T-helper 17 cell (primary cell): ENCODE measurements around the gene TMEM82. TPM values are rescaled to one million over a fixed set of nuclear protein-coding genes. Genes with fewer than 3 reads are reported as not detected.
A peak's percentile ranks its signal among the peaks of the same experiment; 100 is the strongest.

ENCODE experiments used
- ATAC-seq: fragments of 150-1000 bp; cut with Tn5 transposase; 2 replicates; pipeline ENCODE4 v1.10.0; 2021; ENCODE audit warnings: mild to moderate bottlenecking, moderate library complexity
- DNase-seq, 3 donors: peaks; one replicate each; pipeline versions ENCODE4 v3.0.0 to v3.0.0-alpha.2; 2020 to 2021
- H3K9me3 ChIP-seq: one replicate; pipeline ENCODE4 v1.7.0; 2013; ENCODE audit warnings: low read length, mild to moderate bottlenecking; ENCODE audit not compliant: control insufficient read depth, poor library complexity, severe bottlenecking
- H3K27ac Mint-ChIP-seq: one replicate; pipeline ENCODE4 v1.8.0; 2022; ENCODE audit warnings: mild to moderate bottlenecking, moderate library complexity, mixed read lengths
- H3K27me3 Mint-ChIP-seq: one replicate; pipeline ENCODE4 v1.8.0; 2022; ENCODE audit warnings: mixed read lengths
- H3K36me3 Mint-ChIP-seq: one replicate; pipeline ENCODE4 v1.8.0; 2022; ENCODE audit warnings: low read depth, mixed read lengths
- H3K4me1 Mint-ChIP-seq: one replicate; pipeline ENCODE4 v1.8.0; 2022; ENCODE audit warnings: mild to moderate bottlenecking, mixed read lengths
- H3K4me3 Mint-ChIP-seq: one replicate; pipeline ENCODE4 v1.8.0; 2022; ENCODE audit warnings: mild to moderate bottlenecking, moderate library complexity, mixed read lengths
- total RNA-seq, 4 donors: library from RNA in 2 of 4; stranded (reverse) in 2 of 4; gene quantifications; one replicate each; pipeline ENCODE4 v1.2.3 and lab custom pipeline; 2022 to 2026

Gene TMEM82
- total RNA-seq, 2 donors from 2014 or later = not detected

- Mint-ChIP-seq H3K4me3 (no peak overlapping the region), H3K4me1 (peaks cover 12% of the 10 kb centered on the region), H3K27ac (no peak overlapping the region), H3K27me3 (no peaks in the 10 kb centered on the region), H3K36me3 (peaks cover 3% of the 10 kb centered on the region)
- no peak for DNase-seq
- no peaks in the 10 kb centered on the region for H3K9me3 ChIP-seq
- ATAC-seq = no peak
These were observed 33.7 kb upstream of the TMEM82 start for GRCh38 chr1:15708486-15709137.

DNA sequence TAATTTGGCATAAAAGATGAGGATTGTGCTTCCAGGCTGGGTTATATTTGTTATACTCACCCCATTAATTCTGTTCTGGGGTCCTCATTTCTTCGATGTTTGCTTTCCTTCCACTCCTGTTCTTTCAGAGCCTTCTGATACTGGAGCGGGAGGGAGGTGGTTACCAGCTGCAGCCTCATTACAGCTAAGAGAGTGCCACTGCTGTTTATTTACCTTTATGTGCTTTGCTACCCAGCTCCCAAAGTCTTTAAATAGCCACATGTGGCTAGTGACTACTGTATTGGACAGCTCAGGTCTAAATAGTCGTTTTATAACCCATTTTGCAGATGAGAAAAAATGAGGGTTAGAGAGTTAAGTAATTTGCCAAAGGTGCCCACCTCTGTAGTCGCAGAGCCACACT is 33.1 kb upstream of the TMEM82 start:
- H3K4me3 Mint-ChIP-seq = no peak overlapping the region
- DNase-seq = no peak

GRCh38 chr1:15712168-15712567 is 30.1 kb upstream of the TMEM82 start:
- Mint-ChIP-seq H3K27me3 (no peaks in the 10 kb centered on the region), H3K36me3 (no peaks in the 10 kb centered on the region), H3K4me1 (peaks cover 6% of the 10 kb centered on the region), H3K4me3 (no peak overlapping the region), H3K27ac (no peak overlapping the region)
- H3K9me3 ChIP-seq = no peaks in the 10 kb centered on the region
- no peak for DNase-seq
- no peak for ATAC-seq

More for the DNA sequence above, 33.1 kb upstream of the TMEM82 start:
- no peak overlapping the region for H3K27ac Mint-ChIP-seq
- H3K36me3 Mint-ChIP-seq = peaks cover 3% of the 10 kb centered on the region
- no peak for ATAC-seq
- H3K27me3 Mint-ChIP-seq = no peaks in the 10 kb centered on the region
- peaks cover 8% of the 10 kb centered on the region for H3K4me1 Mint-ChIP-seq
- H3K9me3 ChIP-seq = no peaks in the 10 kb centered on the region

DNA sequence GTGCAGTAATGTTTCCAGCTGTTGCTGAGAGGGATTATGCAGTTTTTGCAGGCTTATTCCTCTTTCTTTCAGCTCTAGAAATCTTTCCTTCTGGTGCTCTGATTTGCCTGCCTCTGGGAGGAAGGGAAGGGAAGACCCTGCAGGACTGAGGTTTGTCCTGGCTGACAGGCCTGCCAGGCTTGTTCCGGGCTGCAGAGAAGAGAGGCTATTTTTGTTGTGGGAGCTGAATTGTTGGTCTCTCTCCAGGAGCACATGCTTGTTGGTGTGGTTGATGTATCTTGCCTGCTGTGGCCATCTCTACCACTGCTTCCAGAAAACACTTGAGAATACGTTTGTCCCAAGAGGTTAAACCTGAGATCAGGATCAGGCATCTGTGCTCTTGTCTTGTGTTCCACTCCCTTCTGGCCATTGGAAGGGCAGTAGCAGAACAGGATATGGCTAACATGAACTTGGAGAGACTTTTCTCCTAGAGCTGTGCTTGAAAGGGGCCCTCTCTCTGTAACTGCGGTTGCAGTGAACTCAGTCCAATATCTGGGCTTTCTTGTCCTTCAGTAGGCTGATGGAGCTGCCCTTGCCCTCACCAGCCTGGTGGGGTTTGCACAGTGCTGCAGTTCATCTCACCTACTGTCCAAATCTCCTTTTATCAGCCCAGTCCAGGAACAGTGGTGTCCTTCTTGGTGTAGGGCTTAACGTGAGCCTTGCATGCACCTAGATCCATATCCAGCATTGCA is 27.7 kb upstream of the TMEM82 start:
- no peak for ATAC-seq
- peaks cover under 1% of the 10 kb centered on the region for H3K36me3 Mint-ChIP-seq
- no peak overlapping the region for H3K4me3 Mint-ChIP-seq
- no peak overlapping the region for H3K27ac Mint-ChIP-seq
- H3K9me3 ChIP-seq = no peaks in the 10 kb centered on the region
- peaks cover 5% of the 10 kb centered on the region for H3K4me1 Mint-ChIP-seq
- DNase-seq = no peak
- no peaks in the 10 kb centered on the region for H3K27me3 Mint-ChIP-seq

DNA sequence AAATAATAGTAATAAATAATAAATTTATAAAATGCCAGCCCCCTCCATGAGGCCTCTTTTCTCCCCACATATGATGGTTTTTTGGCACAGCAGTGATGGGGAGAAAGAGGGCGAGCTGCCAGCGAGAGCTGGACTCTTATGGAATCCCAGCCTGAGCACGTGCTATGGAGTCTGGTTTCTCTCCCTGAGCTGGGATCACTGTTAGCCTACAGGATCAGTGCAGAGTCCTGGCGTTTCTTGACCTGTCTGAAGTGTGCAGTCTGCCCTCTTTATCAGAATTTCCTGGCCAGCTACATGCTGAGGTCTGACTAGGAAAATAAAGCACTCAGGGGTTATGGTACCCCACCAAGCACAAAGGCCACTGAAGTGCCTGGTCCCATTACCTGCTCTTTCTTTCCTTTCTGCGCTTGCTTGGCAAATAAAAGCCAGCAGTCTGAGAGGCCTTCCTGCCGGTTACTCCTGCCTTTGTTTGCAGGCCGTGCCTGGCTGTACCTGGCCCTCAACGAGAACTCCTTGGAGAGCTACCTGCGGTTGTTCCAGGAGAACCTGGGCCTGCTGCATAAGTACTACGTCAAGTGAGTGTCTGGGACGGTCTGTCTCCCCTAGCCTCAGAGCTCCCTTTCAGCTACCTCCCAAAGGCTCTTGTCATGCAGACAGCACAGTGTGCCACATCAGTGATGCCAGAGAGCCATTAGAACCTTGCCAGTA is 24.7 kb upstream of the TMEM82 start:
- no peaks in the 10 kb centered on the region for H3K27me3 Mint-ChIP-seq
- H3K4me3 Mint-ChIP-seq = no peak overlapping the region
- H3K36me3 Mint-ChIP-seq = peaks cover 2% of the 10 kb centered on the region
- no peak overlapping the region for H3K27ac Mint-ChIP-seq
- no peak for ATAC-seq
- DNase-seq = no peak
- no peaks in the 10 kb centered on the region for H3K9me3 ChIP-seq
- peaks cover 3% of the 10 kb centered on the region for H3K4me1 Mint-ChIP-seq

GRCh38 chr1:15718199-15718601 is 24.1 kb upstream of the TMEM82 start:
- H3K36me3 Mint-ChIP-seq = peaks cover 2% of the 10 kb centered on the region
- H3K4me3 Mint-ChIP-seq = no peak overlapping the region
- no peaks in the 10 kb centered on the region for H3K27me3 Mint-ChIP-seq
- no peak overlapping the region for H3K27ac Mint-ChIP-seq
- H3K4me1 Mint-ChIP-seq = peaks cover 3% of the 10 kb centered on the region
- no peak for DNase-seq
- no peak for ATAC-seq
- no peaks in the 10 kb centered on the region for H3K9me3 ChIP-seq

- Mint-ChIP-seq H3K4me3 (no peak overlapping the region), H3K27ac (no peak overlapping the region), H3K4me1 (peaks cover 1% of the 10 kb centered on the region), H3K36me3 (peaks cover 2% of the 10 kb centered on the region), H3K27me3 (no peaks in the 10 kb centered on the region)
- ATAC-seq (no peak), DNase-seq (no peak)
- H3K9me3 ChIP-seq = no peaks in the 10 kb centered on the region
These were observed 22.7 kb upstream of the TMEM82 start for GRCh38 chr1:15719381-15720120.

GRCh38 chr1:15720861-15721260 is 21.4 kb upstream of the TMEM82 start:
- peak overlapping the region; percentile 15 for H3K4me3 Mint-ChIP-seq

DNA sequence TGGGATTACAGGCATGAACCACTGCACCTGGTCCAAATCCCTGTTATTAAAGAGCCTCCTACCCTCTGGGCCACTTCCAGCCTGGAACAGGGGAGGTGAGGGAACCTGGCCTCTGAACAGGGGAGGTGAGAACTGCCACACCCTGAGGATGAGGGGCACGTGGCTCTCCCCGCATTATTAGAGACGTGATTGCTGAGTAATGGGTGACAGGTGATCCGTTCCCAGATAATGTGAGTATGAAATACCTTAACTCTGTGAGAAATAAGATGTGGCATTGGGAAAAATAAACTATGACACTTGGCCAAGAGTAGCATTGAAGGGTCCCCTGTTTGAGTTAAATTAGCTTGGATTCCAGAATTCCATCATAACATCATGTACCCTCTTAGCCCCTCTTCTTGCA is 19.9 kb upstream of the TMEM82 start:
- Mint-ChIP-seq H3K27me3 (no peaks in the 10 kb centered on the region), H3K36me3 (peaks cover 4% of the 10 kb centered on the region), H3K4me1 (peaks cover 2% of the 10 kb centered on the region), H3K27ac (no peak overlapping the region), H3K4me3 (peak overlapping the region; percentile 36)
- no peak for DNase-seq
- ATAC-seq = no peak
- H3K9me3 ChIP-seq = no peaks in the 10 kb centered on the region

More at GRCh38 chr1:15720861-15721260, 21.4 kb upstream of the TMEM82 start:
- ATAC-seq (no peak), DNase-seq (no peak)
- no peak overlapping the region for H3K27ac Mint-ChIP-seq
- peaks cover 2% of the 10 kb centered on the region for H3K36me3 Mint-ChIP-seq
- no peaks in the 10 kb centered on the region for H3K9me3 ChIP-seq
- no peaks in the 10 kb centered on the region for H3K27me3 Mint-ChIP-seq
- peaks cover 2% of the 10 kb centered on the region for H3K4me1 Mint-ChIP-seq

GRCh38 chr1:15722836-15723532 is 19.3 kb upstream of the TMEM82 start:
- DNase-seq = no peak
- Mint-ChIP-seq H3K27ac (no peak overlapping the region), H3K4me3 (peak overlapping the region; percentile 36), H3K4me1 (peaks cover 2% of the 10 kb centered on the region), H3K36me3 (peaks cover 4% of the 10 kb centered on the region), H3K27me3 (no peaks in the 10 kb centered on the region)
- no peak for ATAC-seq
- H3K9me3 ChIP-seq = no peaks in the 10 kb centered on the region

DNA sequence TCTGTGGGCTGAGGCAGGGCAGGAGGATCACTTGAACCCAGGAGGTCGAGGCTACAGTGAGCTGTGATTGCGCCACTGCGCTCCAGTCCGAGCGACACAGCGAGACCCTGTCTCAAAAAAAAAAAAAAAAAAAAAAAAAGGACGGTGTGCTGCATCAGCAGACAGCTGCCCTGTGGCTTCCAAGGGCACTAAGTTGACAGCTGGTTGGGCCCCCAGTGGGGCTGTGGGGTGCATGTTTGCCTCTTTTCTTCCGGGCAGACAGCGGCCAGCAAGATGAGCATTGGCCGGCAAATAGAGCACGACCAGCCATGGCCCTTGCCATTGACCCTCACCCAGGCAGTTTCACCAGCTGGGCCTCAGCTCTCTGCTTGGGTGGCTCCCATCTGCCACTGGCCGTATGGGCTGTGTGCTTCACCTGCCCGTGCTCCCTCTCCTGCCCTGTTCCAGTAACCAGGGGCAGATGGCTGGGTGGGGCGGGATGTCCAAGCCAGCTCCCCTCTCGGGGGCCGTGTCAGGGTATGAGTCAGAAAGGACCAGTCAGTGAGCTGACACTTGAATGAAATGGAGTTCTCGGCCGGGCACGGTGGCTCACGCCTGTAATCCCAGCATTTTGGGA is 18.6 kb upstream of the TMEM82 start:
- peaks cover 2% of the 10 kb centered on the region for H3K4me1 Mint-ChIP-seq
- no peak overlapping the region for H3K4me3 Mint-ChIP-seq
- DNase-seq (no peak), ATAC-seq (no peak)
- peaks cover 4% of the 10 kb centered on the region for H3K36me3 Mint-ChIP-seq
- H3K27me3 Mint-ChIP-seq = no peaks in the 10 kb centered on the region
- no peaks in the 10 kb centered on the region for H3K9me3 ChIP-seq
- no peak overlapping the region for H3K27ac Mint-ChIP-seq
